Lower lobe of right lung (tissue), 2 donors: ENCODE measurements around the gene PYM1. TPM values are rescaled to one million over a fixed set of nuclear protein-coding genes. Genes with fewer than 3 reads are reported as not detected.
"Not testable (repeated sequence)": the region's sequence is repeated elsewhere in the genome, so short reads cannot be mapped to it uniquely, and the experiment has no call there.

Experiments used
- ATAC-seq, 2 donors: fragments of 200-7000 bp; cut with Tn5 transposase; one replicate each; pipeline ENCODE4 v1.9.1; 2020 to 2022; ENCODE audit warnings: mild to moderate bottlenecking in 2 of 2, moderate library complexity in 2 of 2
- DNase-seq: peaks from one replicate; pipeline ENCODE4 v3.0.0-alpha.2; 2020
- H3K27ac ChIP-seq: fragments of 200-600 bp; one replicate; pipeline ENCODE4 v1.8.0; 2022
- H3K27me3 ChIP-seq: fragments of 200-600 bp; one replicate; pipeline ENCODE4 v1.8.0; 2022; ENCODE audit warnings: low read depth
- H3K36me3 ChIP-seq: fragments of 200-600 bp; one replicate; pipeline ENCODE4 v1.8.0; 2022; ENCODE audit warnings: mild to moderate bottlenecking
- H3K4me1 ChIP-seq: fragments of 200-600 bp; one replicate; pipeline ENCODE4 v1.8.0; 2022
- H3K4me3 ChIP-seq: fragments of 200-600 bp; one replicate; pipeline ENCODE4 v1.8.0; 2022; ENCODE audit warnings: mild to moderate bottlenecking
- H3K9me3 ChIP-seq: fragments of 200-600 bp; one replicate; pipeline ENCODE4 v1.8.0; 2022
- intact Hi-C: fragments of 100-400 bp; cut with DNase I; formaldehyde crosslinking; loops from one replicate; pipeline ENCODE4 v1.11.0; 2022
- total RNA-seq: library from RNA; stranded (reverse); fragmentation: NEBNext Ultra II Directional; extraction: Animal tissue kit (Norgen Biotek cat#: 25700); gene quantifications from one replicate; pipeline ENCODE4 v1.2.1, GENCODE V29; 2021
- TF ChIP-seq, protein P1 (sequence below): fragments of 200-600 bp; IDR thresholded peaks from one replicate; pipeline ENCODE4 v1.8.0; 2022; ENCODE audit warnings: antibody characterized with exemption, mild to moderate bottlenecking
- donor health status: DM: no; HTN: yes; CAD: no; lungs with severe emphysema.

PYM1 gene
- total RNA-seq, 1 donor from 2014 or later = 28.9 TPM

DNA sequence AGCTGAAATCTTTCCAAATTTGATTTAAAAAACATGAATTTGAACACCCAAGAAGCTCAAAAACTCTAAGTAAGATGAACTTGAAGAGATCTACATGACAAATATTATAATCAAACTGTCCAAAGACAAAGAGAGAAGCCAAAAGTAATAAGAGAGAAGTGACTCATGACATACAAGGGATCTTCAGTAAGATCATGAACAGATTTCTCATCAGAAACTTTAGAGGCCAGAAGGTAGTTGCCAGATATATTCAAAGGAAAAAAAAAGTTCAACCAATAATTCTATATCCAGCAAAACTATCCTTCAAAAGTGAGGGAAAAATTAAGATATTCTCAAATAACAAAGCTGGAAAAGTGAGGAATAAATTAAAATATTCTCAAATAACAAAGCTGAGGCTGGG lies 49.9 kb downstream of the PYM1 start:
- no peaks in the 10 kb centered on the region for H3K4me1 ChIP-seq
- no peaks in the 10 kb centered on the region for H3K36me3 ChIP-seq
- H3K27ac ChIP-seq = no peak overlapping the region
- TF ChIP-seq, protein P1, sequence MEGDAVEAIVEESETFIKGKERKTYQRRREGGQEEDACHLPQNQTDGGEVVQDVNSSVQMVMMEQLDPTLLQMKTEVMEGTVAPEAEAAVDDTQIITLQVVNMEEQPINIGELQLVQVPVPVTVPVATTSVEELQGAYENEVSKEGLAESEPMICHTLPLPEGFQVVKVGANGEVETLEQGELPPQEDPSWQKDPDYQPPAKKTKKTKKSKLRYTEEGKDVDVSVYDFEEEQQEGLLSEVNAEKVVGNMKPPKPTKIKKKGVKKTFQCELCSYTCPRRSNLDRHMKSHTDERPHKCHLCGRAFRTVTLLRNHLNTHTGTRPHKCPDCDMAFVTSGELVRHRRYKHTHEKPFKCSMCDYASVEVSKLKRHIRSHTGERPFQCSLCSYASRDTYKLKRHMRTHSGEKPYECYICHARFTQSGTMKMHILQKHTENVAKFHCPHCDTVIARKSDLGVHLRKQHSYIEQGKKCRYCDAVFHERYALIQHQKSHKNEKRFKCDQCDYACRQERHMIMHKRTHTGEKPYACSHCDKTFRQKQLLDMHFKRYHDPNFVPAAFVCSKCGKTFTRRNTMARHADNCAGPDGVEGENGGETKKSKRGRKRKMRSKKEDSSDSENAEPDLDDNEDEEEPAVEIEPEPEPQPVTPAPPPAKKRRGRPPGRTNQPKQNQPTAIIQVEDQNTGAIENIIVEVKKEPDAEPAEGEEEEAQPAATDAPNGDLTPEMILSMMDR = no peak
- no peak overlapping the region for H3K4me3 ChIP-seq
- H3K9me3 ChIP-seq = peaks cover 6% of the 10 kb centered on the region
- ATAC-seq (no peak), DNase-seq (no peak)
- H3K27me3 ChIP-seq = no peaks in the 10 kb centered on the region
- intact Hi-C loops = no loop called here

DNA sequence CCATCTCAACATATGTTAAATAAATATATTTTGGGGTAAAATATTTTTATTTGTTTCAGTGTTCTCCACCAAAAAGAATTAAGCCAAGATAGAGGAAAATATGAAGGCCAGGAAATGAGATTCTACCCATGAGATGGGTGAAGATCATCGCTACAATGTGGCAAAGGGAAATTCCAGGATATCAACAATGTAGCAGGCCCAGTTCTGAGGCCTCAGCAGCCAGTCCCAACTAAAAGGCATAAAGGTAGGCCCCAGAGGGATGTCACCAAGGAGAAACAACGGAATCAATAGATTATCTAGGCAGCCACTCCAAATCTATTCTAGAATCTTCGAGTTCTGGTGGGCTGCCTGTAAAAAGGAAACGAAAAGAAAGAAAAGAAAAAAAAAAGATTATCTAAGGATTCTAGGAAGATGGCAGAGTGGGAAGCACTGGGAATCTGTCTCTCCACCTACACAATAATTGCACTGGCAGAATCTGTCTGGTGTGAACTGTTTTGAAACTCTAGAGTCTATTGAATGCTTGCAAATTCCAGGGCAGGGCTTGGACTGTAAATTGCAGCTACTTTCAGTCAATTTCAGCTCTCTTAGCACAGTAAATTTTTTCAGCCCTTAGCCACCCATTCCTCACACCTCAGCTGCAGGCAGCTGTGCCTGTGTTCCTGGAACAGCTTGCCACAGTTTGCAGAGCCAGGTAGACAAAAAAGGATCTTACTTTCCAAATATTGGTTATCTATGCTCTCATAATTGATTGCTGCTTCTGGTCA lies 51.8 kb downstream of the PYM1 start:
- DNase-seq = no peak
- no peaks in the 10 kb centered on the region for H3K27me3 ChIP-seq
- H3K9me3 ChIP-seq = peaks cover 6% of the 10 kb centered on the region
- H3K27ac ChIP-seq = no peak overlapping the region
- H3K4me1 ChIP-seq = no peaks in the 10 kb centered on the region
- intact Hi-C loops = no loop called here
- TF ChIP-seq, protein P1 = no peak
- no peaks in the 10 kb centered on the region for H3K36me3 ChIP-seq
- no peak overlapping the region for H3K4me3 ChIP-seq
- no peak for ATAC-seq

DNA sequence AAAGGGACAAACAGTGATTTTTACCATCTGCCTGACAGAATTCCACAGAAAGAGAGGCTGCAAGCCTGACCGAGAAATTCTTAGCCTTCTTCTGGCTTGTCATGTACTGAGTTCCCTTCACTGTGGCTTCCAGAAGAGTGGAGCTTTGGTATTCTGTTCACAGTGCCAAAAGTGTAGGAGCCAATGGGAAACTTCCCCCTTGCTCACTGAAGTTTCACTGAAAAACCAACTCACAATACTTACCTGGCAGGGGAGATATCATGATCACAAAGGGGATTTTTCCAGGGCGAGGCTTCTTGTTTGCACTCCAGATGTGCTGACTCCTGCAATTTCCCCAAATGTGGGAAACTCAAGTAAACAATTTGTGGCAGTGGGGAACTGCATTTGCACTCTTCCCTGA lies 53.3 kb downstream of the PYM1 start:
- DNase-seq (no peak), ATAC-seq (peak in 1 of 2 donors; percentile 30)
- no peak overlapping the region for H3K27ac ChIP-seq

DNA sequence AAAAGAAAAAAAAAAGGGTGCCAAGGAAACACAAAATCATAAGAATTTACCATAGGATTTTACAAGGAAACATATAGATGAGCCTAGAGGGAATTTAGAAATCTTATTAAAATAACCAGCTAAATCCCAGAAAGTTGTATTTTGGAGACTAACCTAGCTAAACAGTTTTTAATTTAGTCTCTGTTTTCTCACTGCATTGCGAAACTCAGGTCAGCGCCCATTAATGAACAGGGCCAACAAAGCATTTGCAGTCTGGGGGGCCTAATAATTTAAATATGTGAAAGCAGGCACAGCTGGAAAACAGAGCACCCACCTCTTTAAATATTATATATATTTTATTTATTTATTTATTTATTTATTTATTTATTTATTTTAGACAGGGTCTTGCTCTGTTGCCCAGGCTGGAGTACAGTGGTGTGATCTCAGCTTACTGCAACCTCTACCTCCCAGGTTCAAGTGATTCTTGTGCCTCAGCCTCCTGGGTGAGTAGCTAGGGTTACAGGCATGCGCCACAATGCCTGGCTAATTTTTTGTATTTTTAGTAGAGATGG lies 61.2 kb downstream of the PYM1 start:
- intact Hi-C loops, ATAC-seq, H3K36me3 ChIP-seq, H3K4me3 ChIP-seq, H3K4me1 ChIP-seq, H3K27me3 ChIP-seq, H3K9me3 ChIP-seq, H3K27ac ChIP-seq, DNase-seq: not testable (repeated sequence)

More for the DNA sequence above, 53.3 kb downstream of the PYM1 start:
- no peaks in the 10 kb centered on the region for H3K4me1 ChIP-seq
- intact Hi-C loops = no loop called here
- H3K36me3 ChIP-seq = no peaks in the 10 kb centered on the region
- TF ChIP-seq, protein P1 = no peak
- H3K27me3 ChIP-seq = no peaks in the 10 kb centered on the region
- H3K9me3 ChIP-seq = peaks cover 6% of the 10 kb centered on the region
- no peak overlapping the region for H3K4me3 ChIP-seq

DNA sequence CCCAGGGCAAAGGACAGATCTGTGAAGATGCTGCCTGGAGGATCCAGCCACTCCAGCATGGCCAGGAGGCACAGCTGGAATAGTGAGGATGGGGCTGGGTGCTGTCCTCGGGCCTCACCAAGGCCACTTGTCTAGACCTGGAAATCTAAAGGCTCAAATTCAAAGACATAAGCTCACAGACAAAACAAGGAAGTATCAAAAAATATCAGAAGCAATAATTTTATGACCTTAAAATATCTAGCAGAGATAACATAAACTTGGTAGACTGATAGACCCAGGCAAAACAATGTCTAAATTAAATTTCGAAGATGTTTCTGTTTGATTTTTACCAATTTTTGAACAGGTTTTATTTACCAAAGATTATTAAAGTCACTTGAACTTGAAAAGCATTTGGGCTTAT lies 62.4 kb downstream of the PYM1 start:
- intact Hi-C loops = no loop called here
- H3K27me3 ChIP-seq = no peaks in the 10 kb centered on the region
- TF ChIP-seq, protein P1 = no peak
- H3K4me3 ChIP-seq = no peak overlapping the region
- no peak overlapping the region for H3K27ac ChIP-seq
- H3K4me1 ChIP-seq = no peaks in the 10 kb centered on the region
- no peak for ATAC-seq
- H3K36me3 ChIP-seq = no peaks in the 10 kb centered on the region
- DNase-seq = no peak
- peaks cover 7% of the 10 kb centered on the region for H3K9me3 ChIP-seq

DNA sequence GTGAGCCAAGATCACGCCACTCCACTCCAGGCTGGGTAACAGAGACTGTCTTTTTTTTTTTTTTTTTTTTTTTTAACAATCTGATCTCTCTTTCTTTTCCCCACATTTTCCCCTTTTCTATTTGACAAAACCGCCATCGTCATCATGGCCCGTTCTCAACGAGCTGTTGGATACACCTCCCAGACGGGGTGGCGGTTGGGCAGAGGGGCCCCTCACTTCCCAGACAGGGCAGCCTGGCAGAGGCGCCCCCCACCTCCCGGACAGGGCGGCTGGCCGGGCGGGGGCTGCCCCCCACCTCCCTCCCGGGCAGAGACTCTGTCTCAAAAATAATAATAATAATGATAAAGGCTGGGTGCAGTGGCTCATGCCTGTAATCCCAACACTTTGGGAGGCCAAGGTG lies 64.8 kb downstream of the PYM1 start:
- ATAC-seq, H3K9me3 ChIP-seq, H3K4me1 ChIP-seq, H3K4me3 ChIP-seq, H3K36me3 ChIP-seq, intact Hi-C loops, DNase-seq, H3K27me3 ChIP-seq, H3K27ac ChIP-seq: not testable (repeated sequence)
